ENCODE measurements around the gene PCNT. TPM values are rescaled to one million over a fixed set of nuclear protein-coding genes. Genes with fewer than 3 reads are reported as not detected.
A peak's percentile ranks its signal among the peaks of the same experiment; 100 is the strongest.

The PCNT gene
- total and polyA plus RNA-seq, 9 of the 15 experiments (the other 6 are each of a cell fraction or from before 2014, with no cell fraction given), result 9.1 to 53.5 (median 31.3) TPM

GRCh38 chr21:46459356-46460112 lies 135.6 kb downstream of the PCNT start (continued):
- TF ChIP-seq, protein P1, sequence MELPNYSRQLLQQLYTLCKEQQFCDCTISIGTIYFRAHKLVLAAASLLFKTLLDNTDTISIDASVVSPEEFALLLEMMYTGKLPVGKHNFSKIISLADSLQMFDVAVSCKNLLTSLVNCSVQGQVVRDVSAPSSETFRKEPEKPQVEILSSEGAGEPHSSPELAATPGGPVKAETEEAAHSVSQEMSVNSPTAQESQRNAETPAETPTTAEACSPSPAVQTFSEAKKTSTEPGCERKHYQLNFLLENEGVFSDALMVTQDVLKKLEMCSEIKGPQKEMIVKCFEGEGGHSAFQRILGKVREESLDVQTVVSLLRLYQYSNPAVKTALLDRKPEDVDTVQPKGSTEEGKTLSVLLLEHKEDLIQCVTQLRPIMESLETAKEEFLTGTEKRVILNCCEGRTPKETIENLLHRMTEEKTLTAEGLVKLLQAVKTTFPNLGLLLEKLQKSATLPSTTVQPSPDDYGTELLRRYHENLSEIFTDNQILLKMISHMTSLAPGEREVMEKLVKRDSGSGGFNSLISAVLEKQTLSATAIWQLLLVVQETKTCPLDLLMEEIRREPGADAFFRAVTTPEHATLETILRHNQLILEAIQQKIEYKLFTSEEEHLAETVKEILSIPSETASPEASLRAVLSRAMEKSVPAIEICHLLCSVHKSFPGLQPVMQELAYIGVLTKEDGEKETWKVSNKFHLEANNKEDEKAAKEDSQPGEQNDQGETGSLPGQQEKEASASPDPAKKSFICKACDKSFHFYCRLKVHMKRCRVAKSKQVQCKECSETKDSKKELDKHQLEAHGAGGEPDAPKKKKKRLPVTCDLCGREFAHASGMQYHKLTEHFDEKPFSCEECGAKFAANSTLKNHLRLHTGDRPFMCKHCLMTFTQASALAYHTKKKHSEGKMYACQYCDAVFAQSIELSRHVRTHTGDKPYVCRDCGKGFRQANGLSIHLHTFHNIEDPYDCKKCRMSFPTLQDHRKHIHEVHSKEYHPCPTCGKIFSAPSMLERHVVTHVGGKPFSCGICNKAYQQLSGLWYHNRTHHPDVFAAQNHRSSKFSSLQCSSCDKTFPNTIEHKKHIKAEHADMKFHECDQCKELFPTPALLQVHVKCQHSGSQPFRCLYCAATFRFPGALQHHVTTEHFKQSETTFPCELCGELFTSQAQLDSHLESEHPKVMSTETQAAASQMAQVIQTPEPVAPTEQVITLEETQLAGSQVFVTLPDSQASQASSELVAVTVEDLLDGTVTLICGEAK (IDR thresholded peaks at IDR 0.05), result 0 out of 2 replicates have a peak, but pooled peaks have one; percentile 13
- TF ChIP-seq, protein P1 (CRISPR knock-in tag; IDR thresholded peaks at IDR 0.05), result no peak
- TF ChIP-seq ZNF311 (CRISPR knock-in tag; IDR thresholded peaks at IDR 0.05), result no peak
- TF ChIP-seq ZBTB34 (CRISPR knock-in tag; IDR thresholded peaks at IDR 0.05), result no peak
- TF ChIP-seq FOXM1 (IDR thresholded peaks at IDR 0.05; ENCODE audit: low read depth), result no peak
- no peak for TF ChIP-seq FOXM1 (CRISPR knock-in tag; IDR thresholded peaks at IDR 0.05; ENCODE audit: low read depth)
- no peak for TF ChIP-seq PATZ1 (CRISPR knock-in tag; IDR thresholded peaks at IDR 0.05; ENCODE audit: borderline replicate concordance)
- no peak for TF ChIP-seq NR2C2 (CRISPR knock-in tag; IDR thresholded peaks at IDR 0.05)
- no peak for TF ChIP-seq NR2C2 (tag; IDR thresholded peaks at IDR 0.05)
- TF ChIP-seq L3MBTL2 (IDR thresholded peaks at IDR 0.05), result peak; percentile 33; the same call in 1 of the 2 replicates
- no peak for TF ChIP-seq PHF8 (IDR thresholded peaks at IDR 0.05; ENCODE audit: borderline replicate concordance, low read length)
- no peak for TF ChIP-seq EP400 (IDR thresholded peaks at IDR 0.05)
- no peak for TF ChIP-seq RNF219 (CRISPR knock-in tag; IDR thresholded peaks at IDR 0.05)
